Measurements from ENCODE around the gene IQGAP2.
"Not testable (repeated sequence)": the region's sequence is repeated elsewhere in the genome, so short reads cannot be mapped to it uniquely, and the experiment has no call there.

IQGAP2 gene

DNA sequence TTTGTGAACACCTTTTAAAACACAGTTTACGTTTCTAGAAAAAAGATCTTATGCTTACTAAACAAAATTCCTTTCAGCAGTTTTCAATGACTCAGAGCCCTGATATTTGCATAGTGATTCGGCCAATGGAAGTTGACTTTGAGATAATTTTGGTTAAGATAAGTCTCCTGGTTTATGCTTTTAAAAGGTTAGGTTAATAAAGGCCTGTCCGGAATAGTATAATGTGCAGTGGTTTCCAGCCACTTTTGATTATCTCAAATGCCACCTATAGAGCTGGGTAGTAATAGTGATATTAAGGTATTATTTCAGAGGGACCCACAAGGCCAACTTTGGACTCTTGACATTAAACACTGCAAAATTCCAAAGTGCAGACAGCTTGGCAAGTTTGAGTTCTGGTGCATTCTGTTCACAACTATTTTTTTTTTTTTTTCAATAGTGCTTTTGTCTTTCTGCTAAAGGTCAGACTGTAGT lies 134.0 kb downstream of the IQGAP2 start:
- no peak for DNase-seq (ENCODE audit: low spot score)

DNA sequence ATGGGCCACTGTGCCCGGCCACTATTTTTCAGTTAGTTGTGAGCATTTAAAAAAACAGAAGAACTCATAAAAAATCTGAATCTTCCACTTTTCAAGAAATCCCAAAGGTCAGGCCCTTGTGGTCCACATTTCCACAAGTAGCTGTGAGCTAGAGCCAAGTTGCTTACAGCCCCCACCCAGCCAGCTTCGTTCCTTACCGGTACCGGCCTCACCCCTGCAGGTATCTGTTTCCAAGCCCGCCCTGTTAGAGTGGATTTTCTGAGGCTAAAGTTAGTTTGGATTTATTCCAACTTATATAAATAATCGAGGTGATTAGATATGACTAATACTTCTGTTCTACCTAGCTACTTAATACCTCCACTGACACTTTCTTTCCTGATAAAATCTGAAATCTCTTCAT lies 139.2 kb downstream of the IQGAP2 start:
- DNase-seq (ENCODE audit: low spot score): no peak

DNA sequence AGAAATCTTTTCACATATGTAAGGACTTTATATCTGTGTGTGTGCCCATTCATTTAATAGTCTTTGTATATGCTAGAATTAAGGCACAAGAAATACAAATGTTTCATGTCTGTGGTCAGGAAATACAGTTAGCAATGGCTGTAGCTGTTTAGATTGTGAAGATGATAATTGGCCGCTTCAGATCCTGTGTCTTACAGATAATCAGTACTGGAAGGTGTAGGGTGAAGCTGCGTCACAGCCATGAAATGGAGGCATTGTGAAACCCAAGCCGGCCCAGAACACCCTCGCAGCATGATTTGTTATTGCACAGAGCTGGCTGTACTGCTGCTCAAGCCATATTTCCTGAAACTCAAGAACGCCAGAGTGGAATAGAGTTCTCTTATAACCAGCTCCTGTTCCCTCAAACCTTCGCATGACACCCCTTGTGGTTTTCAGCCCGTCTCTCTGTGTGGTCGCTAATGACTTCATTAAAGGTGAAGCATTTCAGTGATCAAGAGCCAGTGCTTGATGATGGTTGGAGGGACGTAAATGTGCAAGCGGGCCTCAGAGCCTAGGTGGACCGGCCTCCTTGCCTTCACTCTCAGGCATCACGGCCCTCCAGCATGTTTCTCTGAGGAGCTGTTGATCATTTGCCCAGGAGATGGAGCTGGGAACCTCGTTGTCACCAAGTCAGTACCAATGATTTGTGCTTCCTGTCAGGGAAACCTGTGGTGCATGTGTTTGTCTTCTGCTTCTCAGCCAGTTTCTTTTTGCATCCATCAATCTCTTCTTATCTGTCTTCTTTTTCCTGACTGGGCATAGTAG lies 140.0 kb downstream of the IQGAP2 start:
- no peak for DNase-seq (ENCODE audit: low spot score)

DNA sequence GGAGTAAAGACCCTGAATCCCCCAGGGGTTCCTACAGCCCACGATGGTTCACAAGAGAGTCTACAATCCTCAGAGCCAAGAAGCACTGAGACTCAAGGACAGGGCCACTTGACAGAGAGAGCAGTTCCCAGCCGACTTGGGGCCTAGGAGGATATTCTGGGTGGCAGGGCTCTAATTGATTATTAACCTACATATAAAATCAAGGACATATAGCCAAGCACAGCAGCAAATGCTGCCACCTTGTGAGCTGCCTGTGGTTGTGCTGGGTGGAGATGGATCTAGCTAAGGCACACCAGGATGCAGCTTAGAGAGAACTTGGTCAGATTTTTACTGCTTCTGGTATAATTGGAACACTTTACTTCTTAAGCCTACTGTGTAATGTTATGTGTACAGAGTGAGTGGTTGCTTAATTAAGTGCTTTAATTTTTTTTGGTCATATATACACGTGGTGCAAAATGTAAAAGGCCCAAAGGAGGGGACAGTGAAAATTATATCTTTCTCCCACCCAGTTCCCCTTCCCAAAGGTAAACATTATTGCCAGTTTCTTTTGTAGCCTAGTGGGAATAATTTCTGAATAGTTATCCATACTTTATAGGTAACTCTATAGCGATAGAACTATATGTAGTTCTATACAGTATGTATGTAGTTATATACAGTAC lies 141.3 kb downstream of the IQGAP2 start:
- peak; percentile 37 for DNase-seq (ENCODE audit: low spot score)

DNA sequence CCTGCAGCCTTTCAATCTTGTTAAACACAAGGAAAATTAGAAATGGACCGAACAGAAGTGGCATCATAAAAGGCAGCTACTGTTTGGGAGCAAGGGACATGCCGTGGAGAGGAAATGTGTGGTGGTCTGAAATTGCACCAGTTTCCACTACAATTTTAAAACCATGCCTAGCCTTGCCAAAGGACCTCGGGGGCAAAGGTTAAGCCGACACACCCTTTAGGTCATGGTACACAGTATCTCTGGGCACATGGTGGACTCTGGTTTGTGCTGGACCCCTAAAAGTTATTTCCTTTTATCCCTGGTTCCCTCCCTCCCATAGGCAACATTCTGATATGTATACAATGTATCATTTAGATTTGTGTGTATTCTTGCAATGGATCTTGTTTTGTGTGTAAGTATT lies 142.1 kb downstream of the IQGAP2 start:
- no peak for DNase-seq (ENCODE audit: low spot score)

DNA sequence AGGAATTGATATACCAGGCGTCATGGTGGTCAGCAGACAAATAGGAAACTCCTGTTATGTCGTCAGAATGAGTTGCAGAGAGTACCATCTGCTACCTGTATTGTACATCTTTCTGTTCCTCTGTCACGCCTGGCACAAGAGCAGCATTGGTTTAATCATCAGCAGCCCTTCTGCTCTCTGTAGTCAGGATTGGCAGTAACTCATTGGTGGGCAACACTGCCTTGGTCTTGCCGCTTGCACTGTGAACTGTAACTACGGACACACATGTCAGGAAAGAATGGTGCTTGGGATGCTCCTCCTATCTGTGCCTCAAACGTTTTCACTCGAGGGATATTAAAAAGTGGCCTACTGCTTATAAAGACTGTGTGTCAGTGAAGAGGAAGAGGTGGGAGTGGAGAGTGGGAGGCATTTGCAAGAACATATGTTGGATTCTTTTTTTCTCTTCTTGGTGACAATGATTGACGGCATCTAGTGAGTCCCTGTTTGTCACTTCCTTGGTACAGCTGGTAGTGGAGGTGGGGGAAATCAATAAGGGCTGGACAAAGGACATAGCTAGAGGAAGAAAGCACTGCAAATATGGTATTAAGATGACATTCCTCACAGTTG lies 143.5 kb downstream of the IQGAP2 start:
- peak; percentile 55 for DNase-seq (ENCODE audit: low spot score)

DNA sequence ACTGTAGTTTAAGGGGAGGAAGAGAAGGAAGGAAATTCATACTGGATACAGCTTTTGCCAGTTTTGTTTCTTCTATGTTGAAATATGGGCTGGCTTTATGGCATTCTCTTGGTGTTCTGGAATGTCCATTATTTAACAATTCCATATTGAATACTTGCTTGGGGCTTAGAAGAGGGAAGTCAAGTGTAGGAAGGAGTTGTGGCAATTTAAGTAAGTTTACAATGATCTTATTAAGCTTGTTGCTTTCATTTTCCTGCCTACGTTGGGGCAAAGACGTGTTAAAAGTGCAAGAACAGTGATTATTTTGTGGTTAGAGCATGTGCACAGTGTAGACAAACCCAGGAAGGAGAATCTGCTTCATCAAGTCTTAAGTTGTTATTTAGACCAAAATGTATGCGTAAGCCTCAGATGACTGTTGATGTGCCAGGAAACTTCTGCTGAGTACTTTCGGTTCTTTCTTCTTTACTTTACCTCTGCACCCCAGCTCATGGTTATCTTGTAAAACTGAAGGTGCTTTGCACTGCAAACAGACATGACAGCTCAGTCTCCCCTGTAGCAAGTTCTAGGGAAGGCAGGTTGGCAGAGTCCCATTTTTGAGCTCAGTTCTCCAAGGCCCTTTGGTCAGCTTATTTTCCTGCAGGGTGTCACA lies 144.3 kb downstream of the IQGAP2 start:
- peak; percentile 12 for DNase-seq (ENCODE audit: low spot score)

DNA sequence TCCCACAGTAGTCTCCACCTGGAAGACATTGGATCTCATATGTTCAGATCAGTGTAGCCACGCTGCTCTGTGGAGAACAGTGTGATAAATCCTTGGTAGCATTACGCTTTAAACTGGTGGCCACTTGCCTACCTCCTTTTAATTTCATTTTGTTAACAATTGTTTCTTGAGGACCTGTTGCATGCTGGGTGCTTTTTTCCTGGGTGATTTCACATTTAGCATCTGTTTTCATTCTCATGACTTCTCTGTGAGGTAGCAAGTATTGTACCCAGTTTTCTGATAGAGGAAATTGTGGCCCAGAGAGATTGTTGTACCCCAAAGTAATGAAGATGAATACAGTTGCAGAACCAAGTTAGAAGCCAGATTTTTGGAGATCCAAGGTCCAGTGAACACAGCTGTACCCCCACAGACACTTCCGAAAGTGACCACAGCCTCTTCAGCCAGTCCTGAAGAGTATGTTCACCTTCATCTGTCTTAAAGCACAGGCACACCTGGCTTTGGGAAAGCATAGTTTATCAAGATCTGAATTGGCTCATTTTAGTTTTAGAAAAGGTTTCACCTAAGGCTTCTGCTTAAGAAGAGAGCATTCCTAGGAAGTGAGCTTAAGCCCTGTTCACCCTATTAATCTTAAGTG lies 144.9 kb downstream of the IQGAP2 start:
- DNase-seq (ENCODE audit: low spot score): no peak

DNA sequence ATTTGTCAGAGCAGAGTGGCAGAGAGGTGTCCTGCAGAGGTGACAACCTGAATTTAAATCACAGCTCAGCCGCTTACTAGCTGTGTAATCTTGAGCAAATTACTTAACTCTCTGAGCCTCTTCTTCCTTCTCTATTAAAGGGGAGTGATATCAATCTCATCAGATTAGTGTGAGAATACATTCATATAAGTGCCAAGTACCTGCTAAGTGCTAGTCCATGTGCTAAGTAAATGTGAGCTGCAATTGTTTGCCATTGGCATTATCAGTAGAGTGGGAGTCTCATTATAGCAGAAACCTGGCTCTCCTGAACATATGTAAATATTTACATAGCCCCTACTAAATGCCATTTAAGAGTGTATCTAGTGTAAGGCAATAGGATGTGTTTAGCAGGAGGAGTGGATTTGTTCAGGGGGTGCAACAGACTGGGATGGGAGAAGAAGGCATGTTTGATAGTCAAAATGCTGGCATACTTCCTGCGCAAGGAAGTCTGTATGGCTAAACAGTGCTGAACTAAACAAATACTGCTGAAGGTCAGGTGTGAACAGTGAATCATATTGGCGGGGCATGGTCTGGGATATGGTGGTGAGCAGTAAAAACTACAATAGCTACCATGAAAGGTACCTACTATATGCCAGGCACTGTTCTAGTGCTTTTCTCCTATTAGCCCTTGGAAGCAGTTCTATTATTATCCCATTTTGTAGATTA lies 145.6 kb downstream of the IQGAP2 start:
- DNase-seq (ENCODE audit: low spot score): no peak

DNA sequence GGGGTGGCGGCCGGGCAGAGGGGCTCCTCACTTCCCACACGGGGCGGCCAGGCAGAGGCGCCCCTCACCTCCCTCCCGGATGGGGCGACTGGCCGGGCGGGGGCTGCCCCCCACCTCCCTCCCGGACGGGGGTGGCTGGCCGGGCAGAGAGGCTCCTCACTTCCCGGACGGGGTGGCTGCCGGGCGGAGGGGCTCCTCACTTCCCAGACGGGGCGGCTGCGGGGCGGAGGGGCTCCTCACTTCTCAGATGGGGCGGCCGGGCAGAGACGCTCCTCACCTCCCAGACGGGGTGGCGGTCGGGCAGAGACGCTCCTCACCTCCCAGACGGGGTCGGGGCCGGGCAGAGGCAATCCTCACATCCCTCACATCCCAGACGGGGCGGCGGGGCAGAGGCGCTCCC lies 147.8 kb downstream of the IQGAP2 start:
- not testable (repeated sequence) for DNase-seq (ENCODE audit: low spot score)

DNA sequence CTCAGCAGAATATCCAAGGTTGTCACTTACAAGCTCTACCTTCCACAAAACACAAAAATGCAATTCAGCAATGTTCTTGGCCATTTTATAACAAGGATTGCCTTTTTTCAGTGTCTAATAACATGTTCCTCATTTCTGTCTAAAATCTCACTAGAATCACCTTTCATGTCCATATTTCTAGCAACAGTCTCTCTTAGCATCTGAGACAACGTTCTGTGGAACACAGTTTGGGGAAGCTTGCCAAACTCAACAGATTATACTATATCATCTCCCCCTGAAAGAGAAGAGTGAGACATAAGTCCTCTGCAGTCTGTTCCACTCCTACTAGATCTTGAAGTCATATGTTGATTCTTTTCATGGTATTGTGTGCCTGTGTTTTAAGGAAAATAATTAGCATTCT lies 149.5 kb downstream of the IQGAP2 start:
- DNase-seq (ENCODE audit: low spot score): no peak

DNA sequence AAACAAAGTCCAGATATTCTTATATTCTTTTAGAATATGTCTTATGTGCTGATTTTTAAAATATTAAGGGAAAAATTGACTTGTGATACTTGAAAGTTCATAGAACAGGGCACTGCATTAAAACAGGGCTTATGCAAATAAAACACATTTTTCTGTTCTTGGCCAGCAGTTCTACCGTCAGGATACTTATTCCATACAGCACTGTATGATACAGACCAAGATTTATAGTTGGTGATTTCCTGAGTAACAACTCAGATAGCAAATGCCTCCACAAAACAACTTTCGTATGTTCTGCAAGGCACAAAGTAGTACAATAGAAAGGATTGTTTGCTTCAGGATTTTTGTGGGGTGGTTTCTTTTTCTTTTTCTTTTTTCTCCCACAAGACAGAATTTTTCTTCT lies 150.2 kb downstream of the IQGAP2 start:
- DNase-seq (ENCODE audit: low spot score): no peak

DNA sequence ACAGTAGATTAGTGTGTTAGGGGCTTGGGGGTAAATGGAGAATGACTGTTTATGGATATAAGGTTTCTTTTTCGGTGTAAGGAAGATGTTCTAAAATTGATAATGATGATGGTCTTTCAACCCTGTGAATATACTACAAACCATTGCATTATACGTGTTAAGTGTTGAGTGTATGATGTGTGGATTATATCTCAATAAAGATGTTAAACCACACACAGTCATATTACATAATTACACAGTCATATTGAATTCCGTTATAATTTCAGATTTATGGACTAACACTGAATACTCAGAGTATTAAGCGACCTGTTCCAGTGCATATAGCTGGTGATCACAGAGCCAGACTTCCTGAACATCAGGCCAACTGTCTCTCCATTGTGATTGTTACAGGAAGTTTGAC lies 152.0 kb downstream of the IQGAP2 start:
- no peak for DNase-seq (ENCODE audit: low spot score)

DNA sequence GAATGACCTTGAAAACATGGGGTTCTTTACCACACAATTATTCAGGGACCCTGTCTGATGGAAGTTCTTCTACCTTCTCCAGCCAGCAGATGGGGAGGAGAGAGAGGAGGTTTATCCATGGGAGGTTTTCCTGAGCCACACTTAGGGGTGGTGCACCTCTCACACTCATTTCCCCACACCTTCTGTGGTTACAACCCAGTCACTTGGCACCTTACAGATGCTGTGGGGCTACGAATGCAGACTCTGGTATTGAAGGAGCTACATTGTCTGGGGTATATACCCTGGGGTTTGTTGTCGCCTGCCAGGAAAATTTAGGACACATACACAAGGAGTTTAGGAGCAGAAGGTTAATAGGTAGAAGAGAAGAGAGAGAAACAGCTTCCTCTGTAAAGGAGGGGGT lies 152.6 kb downstream of the IQGAP2 start:
- DNase-seq (ENCODE audit: low spot score): no peak

DNA sequence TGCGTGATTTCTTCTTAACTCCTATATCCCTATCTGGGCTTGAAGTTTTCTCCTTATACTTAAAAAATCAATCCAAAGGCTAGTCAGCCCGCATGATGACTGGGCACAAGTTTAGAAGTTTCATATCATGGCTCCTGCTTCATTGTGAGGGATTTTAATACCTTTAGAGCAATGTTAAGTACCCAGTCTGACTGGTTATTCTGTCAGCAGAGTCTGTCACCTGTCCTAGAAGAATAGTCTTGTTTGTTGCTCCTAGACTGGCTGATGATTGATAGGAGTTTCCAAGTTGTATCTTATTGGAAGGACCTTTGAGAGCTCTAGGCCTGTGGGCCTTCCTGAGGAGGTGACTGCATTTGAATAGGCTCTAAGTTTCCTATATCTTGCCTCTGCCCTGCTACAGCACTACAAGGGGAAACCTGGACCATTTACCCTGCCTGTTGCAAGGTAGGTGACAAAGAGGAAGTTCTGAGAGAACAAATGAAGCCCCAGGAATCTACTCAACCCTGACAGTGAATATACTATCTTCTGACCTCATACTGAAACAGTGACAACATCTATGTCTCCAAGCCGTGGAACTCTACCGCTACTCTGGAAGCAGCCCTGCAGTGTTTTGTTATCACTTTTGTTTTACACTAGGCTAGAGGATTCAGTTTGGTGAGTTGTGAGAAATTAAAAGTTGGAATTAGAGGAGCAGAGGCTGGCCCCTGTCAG lies 153.6 kb downstream of the IQGAP2 start:
- DNase-seq (ENCODE audit: low spot score): no peak

DNA sequence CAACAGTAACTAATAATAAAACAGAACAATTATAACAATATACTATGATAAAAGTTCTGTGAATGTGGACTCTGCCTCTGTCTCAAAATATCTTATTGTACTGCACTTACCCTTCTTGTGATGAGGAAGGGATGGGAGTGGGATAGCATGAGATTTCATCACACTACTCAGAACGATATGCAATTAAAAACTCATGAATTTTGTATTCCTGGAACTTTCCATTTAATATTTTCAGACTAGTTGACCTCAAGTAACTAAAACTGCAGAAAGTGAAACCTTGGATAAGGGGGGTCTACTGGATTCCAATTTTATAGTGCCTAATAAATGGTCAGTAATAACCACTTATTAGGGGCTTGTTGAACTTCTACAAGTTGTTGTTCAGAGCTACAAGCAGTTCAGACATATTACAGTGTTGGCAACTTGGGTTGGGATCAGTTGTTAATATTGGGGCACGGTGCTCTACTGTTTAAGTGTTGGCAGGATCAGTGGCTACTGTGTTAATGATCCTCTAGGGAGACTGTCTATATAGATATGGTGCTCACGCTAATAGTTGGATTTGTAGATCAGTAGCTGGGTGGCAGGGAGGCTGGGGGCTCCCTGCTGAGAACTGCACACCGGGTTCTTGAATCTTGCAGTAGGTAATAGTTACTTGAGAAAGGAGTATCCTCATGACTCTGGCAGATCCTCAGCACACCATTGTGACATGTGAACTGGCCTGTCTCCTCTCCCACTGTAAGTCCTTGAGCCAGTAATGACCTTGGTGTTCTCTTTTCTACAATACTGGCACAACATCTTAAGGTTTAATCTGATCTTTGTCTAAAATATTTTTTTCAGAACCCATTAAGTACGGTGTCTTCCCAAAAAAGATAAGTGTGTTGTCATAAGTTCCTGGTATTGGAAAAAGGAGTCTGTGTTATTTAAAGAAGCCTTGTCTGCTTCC lies 158.1 kb downstream of the IQGAP2 start:
- no peak for DNase-seq (ENCODE audit: low spot score)

DNA sequence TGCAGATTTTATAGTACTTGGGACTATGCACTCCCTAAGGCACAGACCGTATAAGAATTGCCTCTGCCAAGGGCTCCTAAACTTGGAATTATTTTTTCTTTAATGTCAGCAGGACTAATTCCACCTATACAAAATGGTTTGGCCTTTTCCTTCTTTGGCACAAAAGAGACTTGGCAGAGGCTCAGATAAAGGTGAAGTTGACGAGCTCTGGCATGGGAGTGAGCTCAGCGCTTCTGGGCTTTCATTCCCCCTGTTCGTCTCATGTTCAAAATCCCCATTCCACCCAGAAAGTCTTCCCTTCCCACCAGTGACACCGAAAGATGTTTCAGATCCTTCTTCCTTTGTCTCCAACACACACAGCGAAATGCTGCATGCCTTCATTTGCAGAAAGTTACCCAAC lies 158.9 kb downstream of the IQGAP2 start:
- no peak for DNase-seq (ENCODE audit: low spot score)

DNA sequence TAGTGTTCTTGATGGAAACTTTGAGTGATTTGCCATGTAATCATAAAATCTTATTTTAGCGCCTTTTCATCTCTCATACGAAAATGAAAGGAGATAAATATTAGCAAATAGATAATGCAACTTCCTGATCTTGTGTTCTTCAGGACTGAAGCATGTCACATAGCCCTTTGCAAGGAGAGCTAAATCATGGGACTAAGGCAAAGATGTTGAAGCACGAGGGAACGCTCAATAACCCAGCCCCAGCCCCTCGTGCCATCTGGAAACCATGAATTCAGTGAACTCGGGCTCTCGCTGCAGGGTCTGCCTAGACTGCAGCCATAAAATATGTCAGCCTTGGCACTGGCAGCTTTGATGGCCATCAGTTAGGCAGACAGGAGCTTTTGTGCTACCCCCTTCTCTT lies 161.9 kb downstream of the IQGAP2 start:
- no peak for DNase-seq (ENCODE audit: low spot score)

DNA sequence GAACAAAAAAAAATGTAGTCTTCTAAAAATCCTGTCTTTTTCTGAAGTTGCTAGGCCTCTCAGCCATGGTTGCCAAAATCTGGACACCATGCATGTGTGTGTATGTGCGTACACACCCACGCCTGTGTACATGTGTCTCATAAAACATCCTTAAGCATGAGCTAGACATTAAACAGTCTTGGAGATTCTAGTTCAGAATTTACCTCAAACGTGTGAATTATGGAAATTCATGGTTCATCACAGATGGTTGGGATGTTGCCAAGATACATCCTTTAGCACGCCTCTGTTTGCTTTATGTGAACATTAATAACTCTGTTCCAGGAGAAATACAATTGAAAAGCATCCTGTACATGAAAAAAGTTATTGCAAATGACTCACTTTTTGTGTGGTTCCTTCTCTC lies 167.1 kb downstream of the IQGAP2 start:
- no peak for DNase-seq (ENCODE audit: low spot score)

DNA sequence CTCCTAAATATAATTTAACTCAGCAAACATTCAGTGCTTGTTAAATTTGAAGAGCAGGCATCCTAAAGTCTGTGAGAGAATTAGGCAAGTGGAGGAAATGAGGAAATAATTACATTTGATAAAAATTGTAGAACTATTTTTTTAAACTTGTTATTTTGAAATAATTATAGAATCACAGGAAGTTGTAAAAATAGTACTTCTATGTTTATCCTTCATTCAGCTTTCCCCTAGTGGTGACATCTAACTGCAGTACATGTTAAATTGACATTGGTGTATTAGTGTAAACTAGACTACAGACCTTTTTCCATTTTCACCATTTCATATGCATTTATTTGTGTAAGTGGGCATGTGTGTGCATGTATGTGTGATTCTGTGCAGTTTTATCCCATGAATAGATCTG lies 168.5 kb downstream of the IQGAP2 start:
- DNase-seq (ENCODE audit: low spot score): no peak

All from Ammon's horn (tissue), 1 donor.